Thyroid gland (tissue), 4 donors: ENCODE measurements around the gene S1PR4. TPM values are rescaled to one million over a fixed set of nuclear protein-coding genes. Genes with fewer than 3 reads are reported as not detected.

Source experiments
- DNase-seq, 2 donors: peaks; one replicate each; pipeline ENCODE4 v3.0.0-alpha.2; 2019
- H3K27ac ChIP-seq, 3 donors: fragments of 200-600 bp; sonication (generic); 1 replicate in 2 of 3; 2 replicates in 1 of 3; pipeline ENCODE4 v1.5.1; 2016 to 2019; ENCODE audit warnings: mild to moderate bottlenecking in 1 of 3, moderate library complexity in 1 of 3
- H3K27me3 ChIP-seq: fragments of 200-600 bp; sonication (generic); one replicate; pipeline ENCODE4 v1.5.1; 2019
- H3K36me3 ChIP-seq, 2 donors: fragments of 200-600 bp; sonication (generic); one replicate each; pipeline ENCODE4 v1.5.1; 2016 to 2019
- H3K4me1 ChIP-seq, 2 donors: fragments of 200-600 bp; sonication (generic); one replicate each; pipeline ENCODE4 v1.5.1; 2017 to 2019
- H3K4me3 ChIP-seq, 3 donors: fragments of 200-600 bp; sonication (generic); replicated peaks in 1 of 3; 1 replicate in 2 of 3; 2 replicates in 1 of 3; pipeline ENCODE4 v1.5.1; 2016; ENCODE audit warnings: mild to moderate bottlenecking in 1 of 3
- H3K9me3 ChIP-seq: fragments of 200-600 bp; sonication (generic); one replicate; pipeline ENCODE4 v1.5.1; 2017
- CTCF ChIP-seq, 6 experiments: fragments of 200-600 bp in 3 of 6; fragments of 450-650 bp in 3 of 6; sonication (generic) in 3 of 6; IDR thresholded peaks; one replicate each; pipeline ENCODE4 v1.5.1; 2016 to 2019; ENCODE audit warnings: antibody characterized with exemption in 6 of 6, mild to moderate bottlenecking in 2 of 6, inconsistent platforms in 1 of 6, moderate library complexity in 1 of 6
- POLR2A ChIP-seq, 2 donors: fragments of 450-650 bp; IDR thresholded peaks; one replicate each; pipeline ENCODE4 v1.6.1; 2017; ENCODE audit warnings: antibody characterized with exemption in 2 of 2, mild to moderate bottlenecking in 2 of 2, moderate library complexity in 1 of 2
- WGBS, 2 donors: methylation state at CpG; one replicate each; pipeline ENCODE4 v1.1.5; 2017; 5-methylcytosine and 5-hydroxymethylcytosine counted together
- intact Hi-C: fragments of 100-400 bp; cut with DNase I; formaldehyde crosslinking; loops from one replicate; pipeline ENCODE4 v1.15.1; 2023
- total RNA-seq, 4 donors: library from RNA; depleted of rRNA; stranded (reverse); fragments of >200 nt; gene quantifications; one replicate each; pipeline ENCODE4 v1.2.3, GENCODE V29; 2016

S1PR4 gene
- total RNA-seq, 4 donors from 2014 or later = 2.1 to 5.4 (median 3.4) TPM

GRCh38 chr19:3225169-3225485 lies 46.6 kb downstream of the S1PR4 start:
- TF ChIP-seq CTCF (IDR thresholded peaks at IDR 0.05) (no peak), POLR2A (IDR thresholded peaks at IDR 0.05) (no peak)
- Histone ChIP-seq H3K4me3 (no peak overlapping the region), H3K27me3 (no peaks in the 10 kb centered on the region), H3K27ac (no peak overlapping the region), H3K9me3 (no peaks in the 10 kb centered on the region), H3K36me3 (no peaks in the 10 kb centered on the region), H3K4me1 (peaks cover 0 to 3% of the 10 kb centered on the region in 2 donors)
- intact Hi-C loops = no loop called here
- no peak for DNase-seq
- WGBS, 2 donors = 0% methylated on average over 8 of the region's 9 CpGs

- no peak for TF ChIP-seq CTCF (IDR thresholded peaks at IDR 0.05)
- no peak for TF ChIP-seq POLR2A (IDR thresholded peaks at IDR 0.05)
- Histone ChIP-seq H3K4me3 (no peak overlapping the region), H3K27ac (no peak overlapping the region), H3K4me1 (peaks cover 0 to 3% of the 10 kb centered on the region in 2 donors), H3K36me3 (no peaks in the 10 kb centered on the region), H3K27me3 (no peaks in the 10 kb centered on the region), H3K9me3 (no peaks in the 10 kb centered on the region)
- intact Hi-C loops = no loop called here
- no peak for DNase-seq
- WGBS, 2 donors = 65 to 77% methylated on average over 7 of the region's 16 CpGs
Observed at GRCh38 chr19:3225677-3226093, 47.1 kb downstream of the S1PR4 start.

- TF ChIP-seq CTCF (IDR thresholded peaks at IDR 0.05) (no peak), POLR2A (IDR thresholded peaks at IDR 0.05) (no peak)
- Histone ChIP-seq H3K27ac (no peak overlapping the region), H3K36me3 (no peaks in the 10 kb centered on the region), H3K4me1 (peaks cover 0 to 3% of the 10 kb centered on the region in 2 donors), H3K27me3 (no peaks in the 10 kb centered on the region), H3K9me3 (no peaks in the 10 kb centered on the region), H3K4me3 (no peak overlapping the region)
- DNase-seq = no peak
- intact Hi-C loops = no loop called here
- WGBS, 2 donors = 66 to 76% methylated on average over 10 to 11 of the region's 12 CpGs
Observed at GRCh38 chr19:3227054-3227626, 48.6 kb downstream of the S1PR4 start.

GRCh38 chr19:3229346-3229743 lies 50.8 kb downstream of the S1PR4 start:
- 43 to 49% methylated on average over 7 to 9 of the region's 9 CpGs for WGBS, 2 donors
- Histone ChIP-seq H3K9me3 (no peaks in the 10 kb centered on the region), H3K36me3 (no peaks in the 10 kb centered on the region), H3K27me3 (no peaks in the 10 kb centered on the region), H3K4me1 (peaks cover 0 to 3% of the 10 kb centered on the region in 2 donors), H3K4me3 (no peak overlapping the region), H3K27ac (no peak overlapping the region)
- TF ChIP-seq POLR2A (IDR thresholded peaks at IDR 0.05) (no peak), CTCF (IDR thresholded peaks at IDR 0.05) (no peak)
- no peak for DNase-seq
- intact Hi-C loops = no loop called here

Other genes starting within 250 kb of the S1PR4 start
- 1 to 10 TPM; 5.1 to 7.0 (median 6.2) TPM for gene ZNF77, start 233.8 kb upstream of the S1PR4 start, total RNA-seq
- 10 to 100 TPM in 3 of 4 donors, 1 to 10 TPM in 1; 2.4 to 20.7 (median 11.6) TPM for gene TLE6, start 201.2 kb upstream of the S1PR4 start, total RNA-seq
- gene TLE2, start 149.5 kb upstream of the S1PR4 start, total RNA-seq = 100 to 1,000 TPM in 1 of 4 donors, 10 to 100 TPM in 3; 81.3 to 114 (median 90.3) TPM
- gene TLE5, start 116.3 kb upstream of the S1PR4 start, total RNA-seq = 100 to 1,000 TPM; 398 to 892 (median 498) TPM
- gene GNA11, start 84.4 kb upstream of the S1PR4 start, total RNA-seq = 10 to 100 TPM; 49.9 to 69.6 (median 63.8) TPM
- gene GNA15, start 42.7 kb upstream of the S1PR4 start, total RNA-seq = 1 to 10 TPM in 3 of 4 donors, under 1 TPM in 1; 0.88 to 4.6 (median 2.1) TPM
- 10 to 100 TPM; 30.8 to 48.5 (median 37.2) TPM for gene NCLN, start 7.2 kb downstream of the S1PR4 start, total RNA-seq
- gene CELF5, start 45.9 kb downstream of the S1PR4 start, total RNA-seq = not detected
- gene NFIC, start 187.8 kb downstream of the S1PR4 start, total RNA-seq = 100 to 1,000 TPM in 3 of 4 donors, 10 to 100 TPM in 1; 76.2 to 183 (median 132) TPM